Right renal pelvis (tissue), 4 donors: Measurements from ENCODE around the gene TMEM63A. TPM values are rescaled to one million over a fixed set of nuclear protein-coding genes. Genes with fewer than 3 reads are reported as not detected.
"Not testable (repeated sequence)": the region's sequence is repeated elsewhere in the genome, so short reads cannot be mapped to it uniquely, and the experiment has no call there.

Experiments used
- DNase-seq, 4 donors: peaks; one replicate each; pipeline ENCODE4 v3.0.0-alpha.2; 2013; ENCODE audit warnings: low read depth in 4 of 4, low spot score in 3 of 4, missing footprints in 1 of 4
- polyA plus RNA-seq, 4 donors: library from polyadenylated mRNA; unstranded; fragments of 120-200 nt; gene quantifications; one replicate each; pipeline ENCODE4 v1.2.1, GENCODE V29; 2013; ENCODE audit not compliant: insufficient read length in 4 of 4

Gene TMEM63A
- 10 to 100 TPM; 41.8 to 62.8 (median 47.9) TPM for polyA plus RNA-seq

DNA sequence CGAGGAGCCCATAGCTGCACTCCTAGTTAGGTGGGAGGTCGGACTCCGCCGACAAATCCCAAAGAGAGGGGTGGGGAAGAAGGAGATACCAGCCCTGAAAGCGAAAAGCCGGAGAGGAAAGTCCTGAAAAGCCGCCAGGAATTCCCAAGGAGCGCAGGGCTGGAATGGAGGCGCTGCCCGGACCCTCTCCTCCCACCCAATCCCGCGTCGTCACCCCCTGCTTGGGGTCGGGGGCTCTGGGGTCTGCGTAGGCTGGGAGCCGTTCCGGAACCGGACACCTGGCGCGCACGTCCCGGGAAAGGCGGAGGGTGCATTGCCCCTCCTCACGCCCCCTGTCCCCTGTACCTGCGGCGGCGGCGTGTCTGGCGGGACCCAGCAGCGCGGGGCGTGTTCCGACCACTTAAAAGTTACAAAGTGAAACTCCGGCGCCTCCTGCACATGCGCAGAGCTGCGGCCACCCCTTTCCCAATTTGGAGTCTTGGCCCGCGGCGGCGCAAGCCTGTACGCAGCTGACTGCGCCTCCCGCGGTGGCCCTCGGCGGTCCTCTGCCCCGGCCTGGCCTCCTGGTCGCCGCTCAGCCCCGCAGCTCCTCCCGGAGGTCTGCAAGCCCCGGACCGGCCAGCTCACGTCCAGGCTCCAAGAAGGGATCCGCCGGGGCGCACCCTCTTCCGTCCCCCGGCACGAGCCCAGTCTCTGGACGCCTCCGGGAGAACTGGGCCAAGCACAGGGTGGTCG lies at the start of gene TMEM63A:
TMEM63A (minus strand) TSS at position 422 of the 735 bp plus-strand sequence. CDS start 4,800 bp downstream, outside the sequence.
- DNase-seq = peak; percentile 77 to 80 (median 78)

DNA sequence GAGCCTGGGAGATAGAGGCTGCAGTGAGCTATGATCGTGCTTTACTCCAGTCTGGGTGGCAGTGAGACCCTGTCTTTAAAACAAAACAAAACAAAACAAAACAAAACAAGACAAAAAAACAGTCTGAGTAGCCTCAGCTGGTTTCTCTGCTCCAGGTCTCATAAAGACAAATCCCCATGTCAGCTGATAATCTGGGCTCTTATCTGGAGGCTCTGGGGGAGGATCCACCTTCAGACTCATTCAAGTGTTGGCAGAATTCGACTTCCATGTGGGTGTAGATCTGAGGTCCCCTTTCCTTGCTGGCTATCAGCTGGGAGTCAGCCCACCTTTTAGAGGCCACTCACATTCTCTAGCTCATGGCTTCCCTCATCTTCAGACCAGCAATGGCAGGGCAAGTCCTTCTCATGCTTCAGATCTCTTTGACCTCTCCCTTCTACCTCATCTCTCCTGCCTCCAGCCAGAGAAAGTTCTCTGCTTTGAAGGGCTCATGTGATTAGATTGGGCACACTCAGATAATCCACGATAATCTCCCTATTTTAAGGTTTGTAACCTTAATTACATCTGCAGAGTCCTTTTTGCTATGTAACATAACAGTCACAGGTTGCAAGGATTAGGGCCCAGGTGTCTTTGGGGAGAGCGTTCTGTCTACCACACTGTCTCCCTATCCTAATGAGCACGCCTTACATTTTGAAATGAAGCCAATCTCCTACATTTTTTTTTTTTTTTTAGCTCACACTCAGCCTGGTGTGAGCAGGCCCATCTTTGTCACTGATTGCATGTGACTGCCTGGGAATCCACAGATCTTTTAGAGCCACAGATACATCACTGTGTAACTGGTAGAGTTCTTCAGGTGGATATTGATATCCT lies 49.3 kb upstream of the TMEM63A start:
- no peak for DNase-seq

GRCh38 chr1:225930566-225930965 lies 48.4 kb upstream of the TMEM63A start:
- no peak for DNase-seq

DNA sequence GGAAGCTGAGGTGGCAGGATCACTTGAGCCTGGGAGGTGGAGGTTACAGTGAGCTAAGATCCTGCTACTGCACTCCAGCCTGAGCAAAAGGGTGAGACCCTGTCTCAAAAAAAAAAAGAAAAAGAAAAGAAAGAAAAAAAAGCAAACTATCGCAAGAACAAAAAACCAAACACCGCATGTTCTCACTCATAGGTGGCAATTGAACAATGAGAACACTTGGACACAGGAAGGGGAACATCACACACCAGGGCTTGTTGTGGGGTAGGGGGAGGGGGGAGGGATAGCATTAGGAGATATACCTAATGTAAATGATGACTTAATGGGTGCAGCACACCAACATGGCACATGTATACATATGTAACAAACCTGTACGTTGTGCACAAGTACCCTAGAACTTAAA lies 47.3 kb upstream of the TMEM63A start:
- DNase-seq = not testable (repeated sequence)

DNA sequence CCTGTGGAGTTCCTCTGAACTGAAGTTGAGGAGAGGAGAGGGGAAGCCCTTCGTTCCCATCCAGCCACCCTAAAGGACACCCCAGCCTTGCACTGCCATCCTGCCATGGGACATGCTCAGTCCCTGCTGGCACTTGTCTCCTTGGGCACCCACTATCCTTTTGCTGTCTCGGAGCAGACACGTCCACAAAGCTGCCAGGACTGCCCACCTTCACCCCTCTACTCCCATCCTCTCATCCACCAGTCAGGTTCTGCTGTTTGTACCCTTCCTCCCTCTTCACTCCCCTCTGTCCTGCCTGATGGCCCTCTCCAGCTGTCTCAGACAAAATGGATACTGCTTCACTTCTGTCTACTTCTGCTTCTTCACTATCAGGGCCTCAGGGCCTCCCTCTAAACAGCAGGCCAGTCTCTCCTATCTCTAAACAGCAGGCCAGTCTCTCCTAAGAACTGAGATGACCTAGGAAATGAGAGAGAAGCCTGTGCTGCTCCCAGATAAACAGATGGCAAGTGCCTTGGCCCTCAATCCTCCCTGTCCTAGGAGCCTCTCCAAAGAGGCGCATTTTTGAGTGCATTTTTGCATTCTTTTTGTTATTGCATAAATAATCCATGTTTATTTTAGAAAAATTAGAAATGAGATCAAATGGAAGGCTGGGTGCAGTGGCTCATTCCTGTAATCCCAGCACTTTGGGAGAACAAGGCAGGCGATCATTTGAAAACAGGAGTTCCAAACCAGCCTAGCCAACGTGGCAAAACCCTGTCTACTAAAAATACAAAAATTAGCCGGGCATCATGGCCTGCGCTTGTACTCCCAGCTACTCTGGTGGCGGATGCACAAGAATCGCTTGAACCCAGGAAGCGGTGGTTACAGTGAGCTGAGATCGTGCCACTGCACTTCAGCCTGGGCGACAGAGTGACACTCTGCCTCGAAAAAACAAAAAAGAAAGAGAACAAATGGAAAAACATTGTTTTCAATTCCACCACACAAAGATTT lies 46.3 kb upstream of the TMEM63A start:
- no peak for DNase-seq

- no peak for DNase-seq
These were observed 44.5 kb upstream of the TMEM63A start for GRCh38 chr1:225926551-225927113.

DNA sequence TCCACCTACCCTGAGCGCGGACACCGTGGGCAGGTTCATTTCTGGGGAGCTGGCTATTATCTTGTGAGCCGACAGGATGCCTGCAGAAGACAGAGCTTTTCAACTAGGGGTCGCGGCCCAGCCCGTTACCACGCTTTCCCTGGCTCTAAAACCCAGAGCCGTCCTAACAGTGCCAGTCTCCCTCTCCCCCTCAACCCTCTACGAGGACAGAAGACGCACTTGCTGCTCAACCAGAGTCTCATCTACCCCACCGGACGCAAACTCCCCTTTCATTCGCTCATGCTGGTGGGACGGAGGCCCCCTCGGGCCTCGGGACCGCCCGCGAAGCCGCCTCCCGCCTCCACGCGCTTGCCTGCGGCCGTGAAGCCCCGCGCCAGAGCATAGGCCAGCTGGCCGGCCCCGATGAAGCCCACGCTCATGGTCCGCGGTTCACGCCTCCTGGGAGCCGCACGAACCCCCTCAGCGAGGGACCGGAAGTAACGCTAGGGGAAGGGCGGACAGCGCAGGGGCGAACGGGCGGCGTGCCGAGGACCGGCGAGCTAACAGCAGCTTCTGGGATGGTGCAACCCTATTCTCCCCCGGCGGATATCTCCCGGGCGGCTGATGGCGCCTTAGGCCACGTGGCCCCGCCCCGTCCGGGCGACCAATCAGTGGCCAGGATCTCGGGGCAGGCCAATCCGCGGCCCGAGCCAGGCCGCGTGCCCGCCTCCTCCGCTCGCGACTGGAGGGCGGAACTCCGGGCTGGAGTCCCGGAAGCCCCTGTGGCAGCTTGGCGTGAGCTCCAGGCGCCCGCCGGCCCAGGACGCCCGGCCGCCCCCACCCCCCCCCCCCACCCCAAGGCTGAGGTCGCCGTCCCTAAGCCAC lies 41.7 kb upstream of the TMEM63A start, which contains the start of gene PYCR2:
PYCR2 (minus strand) TSS at position 559 of the 864 bp plus-strand sequence; CDS start at position 419, 140 bp downstream.
- peak; percentile 86 to 92 (median 90) for DNase-seq

GRCh38 chr1:225923381-225923691 lies 41.2 kb upstream of the TMEM63A start:
- no peak for DNase-seq

GRCh38 chr1:225921734-225922709 lies 39.8 kb upstream of the TMEM63A start:
- DNase-seq = no peak

DNA sequence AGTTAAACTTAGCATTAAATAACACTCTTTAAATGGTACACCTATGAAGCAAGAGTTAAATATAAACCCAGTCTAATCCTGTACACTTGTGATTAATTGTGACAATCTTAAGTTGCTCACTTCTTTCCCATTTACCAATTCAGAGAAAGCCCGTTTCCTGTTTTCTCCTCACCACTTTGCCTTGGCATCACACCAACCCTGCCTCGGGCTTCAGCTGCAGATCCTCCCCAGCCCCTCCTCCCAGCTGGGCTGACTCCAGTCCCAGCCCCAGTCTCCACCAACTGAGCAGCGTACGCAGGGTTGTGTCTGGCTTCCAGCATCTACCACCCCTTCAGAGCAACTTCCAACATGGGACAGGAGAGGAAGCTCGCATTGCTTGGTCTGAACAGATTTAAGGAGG lies 37.7 kb upstream of the TMEM63A start:
- DNase-seq = no peak

GRCh38 chr1:225918280-225918679 lies 36.1 kb upstream of the TMEM63A start:
- DNase-seq = no peak

- no peak for DNase-seq
These were observed 35.4 kb upstream of the TMEM63A start for GRCh38 chr1:225917536-225917935.

- no peak for DNase-seq
These were observed 34.9 kb upstream of the TMEM63A start for GRCh38 chr1:225917101-225917500.

DNA sequence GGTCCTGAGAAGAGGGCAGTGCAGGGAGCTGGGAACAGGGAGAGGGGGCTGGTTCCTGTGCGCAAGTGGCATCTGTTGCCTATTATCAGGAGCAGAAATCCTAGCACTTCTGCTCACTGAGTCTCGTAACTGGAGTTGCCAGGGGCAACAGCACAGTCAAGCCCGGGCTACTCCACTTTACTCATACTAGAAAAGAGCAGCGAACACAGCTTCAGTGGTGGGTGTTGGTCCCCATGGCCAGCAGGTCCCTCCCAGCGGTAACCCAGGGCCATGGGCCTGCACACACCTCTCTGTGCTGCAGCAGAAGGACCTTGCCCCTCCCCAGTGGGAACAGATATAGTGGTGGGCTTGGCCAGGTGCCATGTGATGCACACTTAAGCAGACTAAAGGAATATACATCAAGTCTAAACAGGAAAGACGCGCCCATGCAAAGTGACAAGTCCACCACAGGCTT lies 33.4 kb upstream of the TMEM63A start:
- no peak for DNase-seq

- DNase-seq = no peak
These were observed 32.8 kb upstream of the TMEM63A start for GRCh38 chr1:225914947-225915346.

DNA sequence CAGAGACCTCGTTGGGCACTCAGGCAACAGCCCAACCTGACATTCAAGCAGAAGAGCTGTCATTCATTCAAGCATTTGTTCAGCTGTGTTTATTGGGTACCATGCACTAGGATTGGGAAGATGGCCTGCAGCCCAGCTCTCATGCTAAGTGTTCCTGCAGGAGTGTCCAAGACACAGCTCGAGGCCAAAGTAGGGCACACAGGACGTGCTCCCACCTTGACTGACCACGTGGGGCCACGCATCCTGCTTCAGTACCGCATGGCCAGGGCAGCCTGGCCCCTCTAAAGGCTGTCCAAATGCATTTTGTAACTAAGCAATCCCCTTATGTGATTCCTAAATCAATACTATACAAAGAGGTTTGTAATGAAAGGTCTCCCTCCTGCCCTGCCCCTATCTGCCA lies 32.2 kb upstream of the TMEM63A start:
- no peak for DNase-seq

GRCh38 chr1:225911191-225912130 lies 29.3 kb upstream of the TMEM63A start:
- DNase-seq = peak in 1 of 4 donors; percentile 49
